ENCODE results near the gene THRB. TPM values are rescaled to one million over a fixed set of nuclear protein-coding genes. Genes with fewer than 3 reads are reported as not detected.

THRB gene
- total and polyA plus RNA-seq, 9 of the 15 experiments (the other 6 are each of a cell fraction or from before 2014, with no cell fraction given) = 1.7 to 14.9 (median 6.9) TPM

DNA sequence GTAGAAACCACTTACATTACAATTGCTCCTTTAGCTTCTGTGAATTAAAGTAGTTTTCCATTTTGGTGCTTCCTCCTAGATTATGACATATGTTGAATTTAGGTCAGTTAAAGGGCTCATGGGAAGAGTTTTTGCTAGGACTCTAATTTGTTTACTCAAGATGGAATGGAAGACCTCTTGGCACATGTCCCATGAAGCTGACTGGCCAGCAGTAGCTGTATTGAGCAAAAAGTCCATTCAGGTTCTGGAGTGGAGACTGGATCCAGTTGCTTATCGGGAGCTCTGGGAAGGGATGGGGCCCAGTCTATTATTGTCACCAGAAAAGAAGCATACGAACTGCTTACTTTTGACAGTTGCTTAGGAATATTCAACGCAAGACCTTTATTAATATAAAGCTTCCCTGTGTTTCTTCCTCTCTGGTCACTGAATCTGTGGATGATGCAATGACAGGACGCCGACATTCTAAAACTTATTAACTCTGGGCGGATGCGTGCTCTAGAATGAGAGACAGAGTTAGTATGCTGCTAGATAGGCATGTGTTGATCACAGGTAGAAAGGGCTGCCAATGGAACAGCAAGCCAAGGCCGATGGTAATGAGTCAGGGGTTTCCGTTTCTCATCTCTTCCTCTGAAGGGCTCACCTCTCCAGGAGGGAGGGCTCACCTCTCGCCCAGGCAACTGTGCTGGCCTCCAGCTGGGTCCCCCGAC is 393.8 kb downstream of the THRB start:
- FAIRE-seq (no peak), ATAC-seq (peak; percentile 69), DNase-seq (ENCODE audit: extremely low read depth in 1 of 4, low spot score in 3 of 4) (no peak)
- H3K36me3 ChIP-seq (ENCODE audit: control insufficient read depth, insufficient read depth, low read length) = no peaks in the 10 kb centered on the region
- 9% methylated on average over 11 of the region's 11 CpGs for WGBS (ENCODE audit: insufficient coverage, low coverage, missing lambda C conversion rate)
- in situ Hi-C loops (cut with MboI) (no loop called here), intact Hi-C loops (cut with micrococcal nuclease) (no loop called here)
- H4K20me1 ChIP-seq (replicated peaks; ENCODE audit: control insufficient read depth, insufficient read depth, low read length) = no peaks in the 10 kb centered on the region
- H3K9me1 ChIP-seq (ENCODE audit: control insufficient read depth, insufficient read depth, low read length) = no peaks in the 10 kb centered on the region
- CTCF ChIA-PET (ENCODE audit: low intra/inter-chr PET ratio) = no interaction called here
- peaks cover 0 to 5% of the 10 kb centered on the region in 2 experiments; a peak in 1 of 5 replicates for H3K27me3 ChIP-seq (ENCODE audit: control insufficient read depth in 2 of 2, insufficient read depth in 2 of 2, low read length in 2 of 2)
- no peak overlapping the region for H3K4me3 ChIP-seq
- no peaks in the 10 kb centered on the region; a peak in 3 of 5 replicates for H3K4me1 ChIP-seq (replicated peaks in 1 of 2; ENCODE audit: control insufficient read depth in 2 of 2, insufficient read depth in 2 of 2, low read length in 2 of 2)
- H3K27ac ChIP-seq (ENCODE audit: extremely low read depth, low read depth, low read length) = no peak overlapping the region
- peak overlapping the region; percentile 35; the same call in 1 of the 2 replicates for H3K4me2 ChIP-seq (ENCODE audit: insufficient read depth, low read length)
- no peaks in the 10 kb centered on the region for H3K9me3 ChIP-seq (replicated peaks; ENCODE audit: control insufficient read depth, insufficient read depth, low read depth, low read length)
- POLR2A ChIA-PET = interaction anchor here (0.6 to 1.4 kb wide), 3 partner anchors 9 to 17 kb away, joined by 3 to 4 read pairs (median 3); no protein-coding TSS in a partner anchor
- H3K9ac ChIP-seq (ENCODE audit: insufficient read depth in 1 of 2, low read depth in 2 of 2, low read length in 2 of 2) = no peak overlapping the region
- peak overlapping the region; percentile 54 for H2AFZ ChIP-seq (ENCODE audit: low read depth, low read length)
- no TSS peak for BruUV-seq (replicated peaks)
- H3K79me2 ChIP-seq (ENCODE audit: control insufficient read depth, insufficient read depth, low read length) = no peaks in the 10 kb centered on the region
- TF ChIP-seq HDAC6 (IDR thresholded peaks at IDR 0.05; ENCODE audit: low read depth, low read length) (no peak), SRSF7 (optimal IDR thresholded peaks at IDR 0.05; ENCODE audit: low read depth, low read length) (no peak), CBFA2T3 (IDR thresholded peaks at IDR 0.05) (no peak), CTBP1 (IDR thresholded peaks at IDR 0.05; ENCODE audit: borderline replicate concordance) (0 out of 2 replicates have a peak, but pooled peaks have one; percentile 16), ZFP1 (CRISPR knock-in tag; IDR thresholded peaks at IDR 0.05) (no peak), NR4A1 (CRISPR knock-in tag; IDR thresholded peaks at IDR 0.05) (no peak), NR4A1 (tag; IDR thresholded peaks at IDR 0.05) (peak; percentile 34; the same call in 1 of the 2 replicates), ARHGAP35 (IDR thresholded peaks at IDR 0.05; ENCODE audit: partially characterized antibody) (no peak), ZSCAN32 (CRISPR knock-in tag; IDR thresholded peaks at IDR 0.05) (peak; percentile 73; the same call in 1 of the 2 replicates), ZNF408 (CRISPR knock-in tag; IDR thresholded peaks at IDR 0.05; ENCODE audit: low read depth) (no peak), ZNF707 (CRISPR knock-in tag; conservative IDR thresholded peaks at IDR 0.05) (no peak), HCFC1 (IDR thresholded peaks at IDR 0.05; ENCODE audit: low read depth, low read length) (no peak), MEF2D (tag; conservative IDR thresholded peaks at IDR 0.05; ENCODE audit: low read depth) (no peak), FOXJ2 (tag; IDR thresholded peaks at IDR 0.05) (no peak)
- TF ChIP-seq, protein P1, sequence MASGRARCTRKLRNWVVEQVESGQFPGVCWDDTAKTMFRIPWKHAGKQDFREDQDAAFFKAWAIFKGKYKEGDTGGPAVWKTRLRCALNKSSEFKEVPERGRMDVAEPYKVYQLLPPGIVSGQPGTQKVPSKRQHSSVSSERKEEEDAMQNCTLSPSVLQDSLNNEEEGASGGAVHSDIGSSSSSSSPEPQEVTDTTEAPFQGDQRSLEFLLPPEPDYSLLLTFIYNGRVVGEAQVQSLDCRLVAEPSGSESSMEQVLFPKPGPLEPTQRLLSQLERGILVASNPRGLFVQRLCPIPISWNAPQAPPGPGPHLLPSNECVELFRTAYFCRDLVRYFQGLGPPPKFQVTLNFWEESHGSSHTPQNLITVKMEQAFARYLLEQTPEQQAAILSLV (tag; IDR thresholded peaks at IDR 0.05) = peak; percentile 65
- TF ChIP-seq, protein P2, sequence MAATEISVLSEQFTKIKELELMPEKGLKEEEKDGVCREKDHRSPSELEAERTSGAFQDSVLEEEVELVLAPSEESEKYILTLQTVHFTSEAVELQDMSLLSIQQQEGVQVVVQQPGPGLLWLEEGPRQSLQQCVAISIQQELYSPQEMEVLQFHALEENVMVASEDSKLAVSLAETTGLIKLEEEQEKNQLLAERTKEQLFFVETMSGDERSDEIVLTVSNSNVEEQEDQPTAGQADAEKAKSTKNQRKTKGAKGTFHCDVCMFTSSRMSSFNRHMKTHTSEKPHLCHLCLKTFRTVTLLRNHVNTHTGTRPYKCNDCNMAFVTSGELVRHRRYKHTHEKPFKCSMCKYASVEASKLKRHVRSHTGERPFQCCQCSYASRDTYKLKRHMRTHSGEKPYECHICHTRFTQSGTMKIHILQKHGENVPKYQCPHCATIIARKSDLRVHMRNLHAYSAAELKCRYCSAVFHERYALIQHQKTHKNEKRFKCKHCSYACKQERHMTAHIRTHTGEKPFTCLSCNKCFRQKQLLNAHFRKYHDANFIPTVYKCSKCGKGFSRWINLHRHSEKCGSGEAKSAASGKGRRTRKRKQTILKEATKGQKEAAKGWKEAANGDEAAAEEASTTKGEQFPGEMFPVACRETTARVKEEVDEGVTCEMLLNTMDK (IDR thresholded peaks at IDR 0.05; ENCODE audit: borderline replicate concordance, insufficient read depth, low read depth, low read length, poor library complexity, severe bottlenecking) = no peak
- TF ChIP-seq, protein P3, sequence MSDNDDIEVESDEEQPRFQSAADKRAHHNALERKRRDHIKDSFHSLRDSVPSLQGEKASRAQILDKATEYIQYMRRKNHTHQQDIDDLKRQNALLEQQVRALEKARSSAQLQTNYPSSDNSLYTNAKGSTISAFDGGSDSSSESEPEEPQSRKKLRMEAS (CRISPR knock-in tag; IDR thresholded peaks at IDR 0.05) = no peak

All from K562 (cell line).